SK-N-SH (cell line): Measurements from ENCODE around the gene INTS14. TPM values are rescaled to one million over a fixed set of nuclear protein-coding genes. Genes with fewer than 3 reads are reported as not detected.

Source experiments
- polyA plus RNA-seq, 3 experiments: library from polyadenylated mRNA; depleted of rRNA; stranded (reverse); fragments of >200 nt; gene quantifications; 2 replicates each; pipeline ENCODE4 v1.2.3, GENCODE V29; 2012
- small RNA-seq, 7 experiments: library from RNA; depleted of rRNA; stranded (forward); fragments of <200 nt; gene quantifications; one replicate each; pipeline ENCODE3, GENCODE V24; 2012

INTS14 gene
- polyA plus RNA-seq, 1 of the 3 experiments (the other 2 are of a cell fraction), result 44.9 TPM

Small RNA genes within 50 kb of the gene (small RNA-seq; reads per million reads assigned to genes)
- gene RNU6-19P, result 0 to 4.1 (median 0) reads per million in 7 experiments

Other genes with a start within 250 kb of the INTS14 start
- 0.37 and 0.43 TPM in 2 replicates for gene IGDCC3, start 233.1 kb downstream of the INTS14 start, polyA plus RNA-seq (2012; rRNA removed)
- 0.15 and 0.21 TPM in 2 replicates for gene IGDCC4, start 188.2 kb downstream of the INTS14 start, polyA plus RNA-seq (2012; rRNA removed)
- gene DPP8, start 93.4 kb downstream of the INTS14 start, polyA plus RNA-seq (2012; rRNA removed), result 13.9 and 14.1 TPM in 2 replicates
- gene HACD3, start 80.7 kb downstream of the INTS14 start, polyA plus RNA-seq (2012; rRNA removed), result 45.7 and 58.6 TPM in 2 replicates
- gene SLC24A1, start 10.8 kb upstream of the INTS14 start, polyA plus RNA-seq (2012; rRNA removed), result 7.7 and 8.7 TPM in 2 replicates
- 2.5 and 3.2 TPM in 2 replicates for gene DENND4A, start 181.2 kb upstream of the INTS14 start, polyA plus RNA-seq (2012; rRNA removed)